HG02798 (cell line): ENCODE results near the gene GPS1.

Experiments
- ATAC-seq: cut with Tn5 transposase; IDR thresholded peaks from one replicate; pipeline ENCODE4 v1.9.1; 2021; ENCODE audit warnings: mild to moderate bottlenecking; ENCODE audit not compliant: unreplicated experiment, poor library complexity

GPS1 gene

DNA sequence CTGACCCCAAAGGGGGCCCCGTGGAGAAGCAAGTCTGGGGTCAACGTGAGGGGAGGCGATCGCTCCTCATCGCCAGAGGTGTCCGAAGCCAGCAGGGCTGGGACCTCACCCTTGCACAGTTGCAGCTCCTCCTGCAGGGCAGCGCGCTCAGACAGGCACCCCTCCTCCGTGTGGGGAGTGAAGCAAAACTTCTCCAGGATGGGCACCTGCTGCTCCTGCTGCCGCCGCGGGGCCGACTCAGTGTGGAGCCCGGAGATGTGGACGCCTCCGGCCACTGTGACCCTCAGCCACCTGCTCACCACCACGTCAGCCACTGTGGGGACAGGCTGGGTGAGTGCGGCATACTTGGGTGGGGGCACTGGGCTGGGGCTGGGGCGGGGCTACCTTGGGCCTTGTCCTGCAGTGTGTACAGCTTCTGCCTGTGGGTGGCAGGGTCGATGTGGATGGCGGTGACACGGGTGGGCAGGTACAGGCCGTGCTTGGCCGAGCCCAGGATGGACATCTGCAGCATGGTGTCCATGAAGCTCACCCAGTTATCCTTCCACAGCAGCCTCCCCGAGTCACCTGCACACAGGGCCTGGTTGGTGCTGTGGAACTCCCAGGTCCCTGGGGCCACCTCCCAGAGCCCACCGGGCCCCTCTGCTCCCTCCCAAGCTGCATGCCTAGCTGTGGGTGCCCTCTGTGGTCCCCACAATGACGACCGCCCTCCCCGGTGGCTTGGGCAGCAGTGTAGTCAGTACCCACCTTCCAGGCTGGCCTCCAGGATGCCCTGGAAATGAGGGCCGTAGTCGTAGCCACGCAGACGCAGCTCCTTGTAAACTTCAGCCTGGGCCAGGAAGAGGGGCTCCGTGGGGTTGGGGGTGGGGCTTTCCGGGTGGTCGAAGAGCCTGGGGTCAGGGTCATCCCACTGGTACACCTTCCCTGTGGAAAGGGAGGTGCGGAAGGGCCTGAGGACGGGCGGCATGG lies 35.5 kb downstream of the GPS1 start:
- ATAC-seq = no peak

DNA sequence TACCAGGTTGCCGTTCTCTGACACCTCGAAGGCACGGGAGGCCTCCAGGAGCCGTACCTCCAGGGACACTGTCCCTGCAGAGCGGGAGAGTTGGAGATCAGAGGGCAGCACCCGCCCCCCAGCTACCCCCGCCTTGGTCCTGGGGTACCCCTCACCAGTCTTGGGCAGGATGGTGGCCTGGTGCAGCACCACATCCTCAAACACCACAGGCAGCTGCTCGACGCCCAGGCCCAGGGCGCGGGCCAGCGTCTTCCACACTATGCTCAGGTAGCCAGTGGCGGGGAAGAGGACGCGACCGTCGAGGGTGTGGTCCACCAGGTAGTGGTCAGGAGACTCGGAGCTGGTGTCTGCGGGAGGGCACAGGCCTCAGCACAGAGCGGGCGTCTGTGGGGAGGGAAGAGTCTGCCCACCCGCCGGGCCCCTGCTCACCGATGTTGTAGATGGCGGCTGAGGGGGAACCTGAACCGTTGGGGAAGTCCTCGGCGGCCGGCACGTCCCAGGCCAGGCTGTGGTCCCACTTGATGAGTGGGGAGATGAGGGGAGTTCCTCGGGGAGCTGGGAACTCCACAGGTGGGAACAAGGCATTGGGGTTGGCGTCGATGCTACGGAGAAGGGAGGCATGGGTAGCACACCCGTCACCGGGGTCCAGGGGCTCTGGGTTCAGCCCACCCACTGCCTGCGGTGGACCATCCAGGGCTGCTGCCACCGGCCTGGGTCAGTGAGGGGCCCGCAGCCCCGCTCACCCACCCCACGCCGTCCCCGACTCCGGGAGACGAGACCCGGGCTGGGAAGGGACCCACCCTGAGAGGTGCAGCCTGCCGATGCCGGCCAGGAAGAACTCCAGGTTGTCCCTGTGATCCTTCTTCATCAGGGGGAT lies 36.5 kb downstream of the GPS1 start:
- ATAC-seq = no peak

DNA sequence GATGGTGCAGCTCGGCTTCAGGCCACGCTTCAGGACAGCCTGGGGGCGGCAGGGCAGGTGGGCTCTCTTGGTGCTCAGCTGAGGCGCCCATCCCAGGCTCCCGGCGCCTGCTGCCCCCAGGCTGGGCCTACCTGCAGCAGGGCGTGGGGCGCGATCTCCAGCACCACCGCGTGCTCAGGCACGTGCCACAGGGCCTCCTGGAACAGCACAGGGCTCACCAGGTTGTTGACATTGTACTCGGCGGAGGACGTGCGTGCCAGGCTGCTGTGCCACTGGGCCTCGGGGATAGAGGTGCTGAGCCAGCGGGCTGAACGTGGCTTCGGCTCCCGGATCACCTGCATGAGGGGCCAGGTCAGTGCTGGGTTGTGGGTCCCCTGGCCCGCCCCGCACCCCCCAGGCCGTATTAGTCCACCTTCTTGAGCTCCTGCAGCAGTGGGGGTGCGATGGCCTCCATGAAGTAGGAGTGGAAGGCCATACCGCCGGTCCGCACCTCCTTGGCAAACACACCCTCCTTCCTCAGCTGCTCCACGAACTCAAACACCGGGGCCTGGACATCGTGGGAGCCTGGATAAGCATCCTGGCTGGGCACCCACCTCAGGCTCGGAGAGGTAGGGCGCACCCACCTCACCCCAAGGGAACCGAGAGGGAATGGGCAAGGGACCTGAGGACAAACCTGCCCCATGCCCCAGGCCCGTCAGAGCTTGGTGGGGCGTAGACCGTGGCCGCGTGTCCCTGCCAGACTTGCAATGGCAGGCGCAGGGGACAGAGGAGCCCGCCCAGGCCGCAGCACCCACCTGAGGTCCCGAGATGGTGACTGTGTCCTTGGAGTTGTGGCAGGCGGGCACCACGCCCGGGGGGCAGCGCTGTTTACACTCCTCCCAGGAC lies 37.4 kb downstream of the GPS1 start:
- no peak for ATAC-seq

DNA sequence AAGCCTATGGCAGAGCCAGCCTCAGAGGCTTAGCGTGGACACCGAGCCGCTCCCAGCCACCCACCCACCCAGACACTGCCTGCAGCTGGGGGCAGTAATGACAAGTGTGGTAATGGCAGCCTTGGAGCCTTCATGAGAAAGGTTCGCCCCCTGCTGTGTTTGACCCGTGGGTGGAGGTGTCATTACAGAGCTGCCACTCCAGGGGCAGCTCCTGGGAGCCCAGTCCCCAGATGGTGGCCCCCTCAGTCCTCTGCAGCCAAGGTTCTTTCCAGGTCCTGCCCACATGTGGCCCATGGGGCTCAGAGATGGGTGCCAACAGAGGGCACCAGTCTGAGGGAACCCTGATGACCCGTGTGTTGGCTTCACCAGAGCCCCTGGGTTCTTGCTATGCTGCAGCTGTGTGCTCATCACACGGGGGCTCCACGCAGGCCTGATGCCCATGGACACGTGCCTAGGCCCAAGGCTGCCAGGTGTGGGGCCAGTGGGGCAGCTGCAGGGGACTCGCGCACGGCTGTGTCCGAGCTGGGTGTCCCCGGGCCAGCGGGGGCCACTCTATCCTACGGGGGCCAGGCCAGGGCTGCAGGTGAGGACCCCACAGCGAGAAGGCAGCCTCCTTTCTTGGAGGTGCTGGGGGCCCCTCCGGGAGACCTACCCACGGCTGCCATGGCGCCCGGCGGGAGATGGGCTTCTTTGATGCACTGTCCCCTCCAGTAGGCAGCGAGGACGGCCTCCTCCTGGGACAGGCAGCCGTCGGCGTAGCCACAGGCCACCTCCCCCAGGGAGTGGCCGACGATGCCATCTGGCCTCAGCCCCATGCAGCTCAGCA lies 38.2 kb downstream of the GPS1 start:
- no peak for ATAC-seq

DNA sequence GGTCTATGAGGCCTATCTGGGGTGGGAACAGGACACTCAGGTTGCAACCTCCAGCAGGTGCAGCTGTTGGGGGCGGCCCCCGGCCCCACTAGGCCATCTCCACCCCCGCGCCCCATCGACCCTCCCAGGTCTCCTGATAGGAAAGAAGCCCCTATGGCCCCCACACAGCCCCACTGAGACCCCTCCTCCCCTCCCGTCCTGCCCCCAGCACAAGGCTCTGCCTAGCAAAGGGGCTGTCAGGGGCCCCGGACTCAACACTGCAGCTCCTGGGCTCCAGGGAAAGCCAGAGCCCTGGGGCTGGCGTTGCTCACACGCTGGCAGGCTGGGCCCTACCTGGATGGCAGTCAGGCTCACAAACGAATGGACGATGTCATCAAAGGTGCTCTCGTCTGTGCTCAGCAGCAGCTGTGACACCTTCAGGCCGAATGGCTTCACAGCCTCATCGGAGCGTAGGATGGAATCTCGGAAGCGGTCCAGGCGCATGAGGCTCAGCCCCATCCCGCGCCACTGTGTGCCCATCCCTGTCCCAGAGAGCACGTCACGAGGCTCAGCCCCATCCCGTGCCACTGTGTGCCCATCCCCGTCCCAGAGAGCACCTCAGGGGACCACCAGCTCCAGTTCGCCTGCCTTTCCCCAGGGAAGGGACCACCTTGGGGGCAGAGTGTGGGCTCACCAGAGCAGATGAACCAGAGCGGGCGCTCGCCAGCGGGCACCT lies 39.0 kb downstream of the GPS1 start:
- ATAC-seq = no peak

DNA sequence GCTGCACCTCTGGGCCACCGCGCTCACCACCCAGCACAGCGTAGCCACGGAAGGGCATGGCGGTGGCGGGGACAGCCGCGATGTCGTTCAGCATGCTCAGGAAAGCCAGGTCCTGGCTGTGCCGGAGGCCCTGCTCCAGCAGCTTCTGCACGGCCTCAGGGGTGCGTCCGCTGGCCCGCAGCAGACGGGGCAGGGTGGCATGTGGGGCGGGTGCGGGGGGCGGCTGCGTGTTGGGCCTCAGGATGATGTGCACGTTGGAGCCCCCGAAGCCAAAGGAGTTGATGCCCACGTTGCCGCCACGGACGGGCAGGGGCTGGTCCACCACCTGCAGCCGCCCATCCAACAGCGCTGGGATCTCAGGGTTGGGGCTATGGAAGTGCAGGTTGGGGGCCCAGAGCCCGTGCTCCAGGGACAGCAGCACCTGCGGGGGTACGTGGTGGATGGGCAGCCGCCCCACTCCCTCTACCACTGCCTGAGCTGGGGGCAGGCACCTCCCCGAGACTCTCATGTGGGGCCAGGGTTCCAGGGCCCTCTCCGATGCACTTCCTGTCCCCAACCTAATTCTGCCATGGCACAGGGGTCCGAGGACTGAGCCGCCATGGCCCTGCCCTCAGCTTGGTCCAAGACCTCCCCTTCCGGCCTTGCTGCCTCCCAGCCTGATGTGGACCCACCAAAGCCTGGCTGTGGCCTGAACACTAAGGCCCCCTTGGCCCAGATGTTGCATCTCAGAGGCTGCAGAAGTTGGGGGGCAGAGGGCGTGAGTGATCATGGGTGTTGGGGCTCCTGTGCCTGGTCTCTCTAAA lies 39.8 kb downstream of the GPS1 start:
- ATAC-seq = no peak

DNA sequence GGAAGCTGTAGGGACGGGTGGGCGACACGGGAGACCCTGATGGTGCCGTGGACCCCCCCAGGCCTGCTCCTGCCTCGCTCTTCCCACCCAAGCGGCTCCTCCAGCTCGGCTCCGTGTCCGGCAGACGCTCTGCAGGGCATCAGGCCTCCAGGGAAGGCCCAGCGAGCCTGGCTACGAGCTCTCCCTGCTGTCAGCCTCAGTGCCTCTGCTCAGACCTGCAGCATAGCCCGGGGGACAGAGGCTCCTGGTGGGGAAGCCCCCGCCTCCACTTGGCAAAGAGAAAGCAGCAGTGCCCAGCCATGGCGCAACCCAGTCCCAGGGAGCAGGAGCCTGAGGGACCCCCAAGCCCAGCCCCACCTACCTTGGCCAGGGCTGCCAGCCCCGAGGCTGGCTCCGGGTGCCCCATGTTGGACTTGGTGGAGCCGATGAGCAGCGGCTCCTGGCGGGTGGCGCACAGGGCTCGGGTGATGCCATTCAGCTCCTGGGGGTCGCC lies 40.4 kb downstream of the GPS1 start:
- no peak for ATAC-seq

DNA sequence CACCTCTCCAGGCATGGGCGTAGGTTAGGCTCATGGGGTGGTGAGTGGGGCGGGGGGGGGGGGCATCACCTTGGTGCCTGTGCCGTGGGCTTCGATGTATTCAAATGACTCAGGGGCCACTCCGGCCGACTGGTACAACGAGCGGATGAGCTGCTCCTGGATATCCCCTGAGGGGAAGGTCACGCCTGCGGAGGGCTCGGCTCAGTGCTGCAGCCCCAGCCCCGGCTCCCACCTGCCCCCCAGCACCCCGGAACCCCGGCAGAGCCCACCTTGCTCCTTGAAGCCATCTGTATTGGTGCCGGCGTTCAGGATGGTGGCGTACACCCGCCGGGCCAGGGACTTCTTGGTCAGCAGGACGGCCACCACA lies 40.9 kb downstream of the GPS1 start:
- no peak for ATAC-seq

DNA sequence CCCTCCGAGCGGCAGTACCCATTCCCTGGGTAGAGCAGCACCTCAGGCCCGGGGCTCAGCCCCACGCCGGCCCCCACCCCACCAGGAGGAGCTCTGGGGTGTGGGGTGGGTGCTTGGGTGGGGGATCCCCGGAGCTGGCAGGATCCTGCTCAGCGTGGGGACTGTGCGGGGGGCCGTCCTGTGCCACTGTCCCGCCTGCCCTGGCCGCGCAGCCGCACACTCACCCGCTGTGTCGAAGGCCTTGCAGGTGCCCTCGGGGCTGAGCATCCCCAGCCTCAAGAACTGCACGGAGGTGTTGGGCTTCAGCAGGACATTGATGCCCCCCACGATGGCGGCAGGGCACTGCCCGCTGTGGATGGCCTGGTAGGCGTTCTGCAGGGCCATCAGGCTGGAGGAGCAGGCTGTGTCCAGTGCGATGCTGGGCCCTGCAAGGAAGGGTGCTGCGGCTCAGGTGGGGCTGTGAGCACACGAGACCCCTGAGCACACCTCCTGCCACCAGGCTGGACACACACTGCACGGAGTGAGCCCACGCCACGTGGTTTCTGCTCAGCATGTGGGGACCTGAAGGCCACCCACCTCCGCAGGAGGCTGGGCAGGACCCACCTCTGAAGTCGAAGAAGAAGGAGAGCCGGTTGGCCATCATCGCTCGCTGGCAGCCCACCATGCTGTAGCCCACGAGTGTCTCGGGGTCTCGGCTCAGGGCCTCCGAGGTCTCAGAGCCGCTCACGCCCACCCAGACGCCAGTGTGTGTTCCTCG lies 41.5 kb downstream of the GPS1 start:
- no peak for ATAC-seq

DNA sequence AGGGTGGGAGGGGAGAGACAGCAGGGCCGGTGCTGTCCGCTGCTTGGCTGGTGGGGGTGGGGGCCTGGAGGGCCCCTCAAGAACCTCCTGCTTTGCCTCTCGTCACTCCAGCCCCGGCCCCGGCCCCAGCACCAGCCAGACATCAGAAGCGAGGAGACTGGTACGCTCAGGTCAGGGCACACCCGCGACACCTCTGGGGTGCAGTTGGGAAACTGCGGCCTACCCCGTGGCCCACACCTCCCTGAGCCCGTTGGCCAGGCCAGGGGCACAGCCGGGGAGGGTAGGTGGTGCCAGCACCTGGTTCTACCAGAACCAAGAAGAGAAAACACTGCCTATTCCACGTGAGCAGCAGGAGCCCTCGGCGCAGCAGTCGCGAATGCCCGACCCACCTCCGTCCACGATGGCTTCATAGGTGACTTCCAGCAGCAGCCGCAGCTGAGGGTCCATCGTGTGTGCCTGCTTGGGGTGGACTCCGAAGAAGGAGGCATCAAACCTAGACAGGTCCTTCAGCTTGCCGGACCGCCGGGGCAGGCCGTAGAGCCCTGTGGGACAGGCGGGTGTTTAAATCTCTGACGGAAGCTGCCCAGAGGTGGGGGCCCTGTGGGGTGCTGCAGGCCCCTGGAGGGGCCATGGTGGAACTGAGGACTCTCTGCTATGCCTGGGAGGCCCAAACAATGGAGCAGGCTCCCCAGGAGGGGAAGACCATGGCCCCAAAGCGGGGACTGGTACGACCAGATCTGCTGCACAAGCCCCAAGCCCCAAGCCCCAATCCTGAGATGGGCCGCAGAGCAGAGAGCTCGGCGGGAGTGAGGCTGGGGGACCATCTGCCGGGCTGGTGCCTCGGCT lies 43.5 kb downstream of the GPS1 start:
- no peak for ATAC-seq

DNA sequence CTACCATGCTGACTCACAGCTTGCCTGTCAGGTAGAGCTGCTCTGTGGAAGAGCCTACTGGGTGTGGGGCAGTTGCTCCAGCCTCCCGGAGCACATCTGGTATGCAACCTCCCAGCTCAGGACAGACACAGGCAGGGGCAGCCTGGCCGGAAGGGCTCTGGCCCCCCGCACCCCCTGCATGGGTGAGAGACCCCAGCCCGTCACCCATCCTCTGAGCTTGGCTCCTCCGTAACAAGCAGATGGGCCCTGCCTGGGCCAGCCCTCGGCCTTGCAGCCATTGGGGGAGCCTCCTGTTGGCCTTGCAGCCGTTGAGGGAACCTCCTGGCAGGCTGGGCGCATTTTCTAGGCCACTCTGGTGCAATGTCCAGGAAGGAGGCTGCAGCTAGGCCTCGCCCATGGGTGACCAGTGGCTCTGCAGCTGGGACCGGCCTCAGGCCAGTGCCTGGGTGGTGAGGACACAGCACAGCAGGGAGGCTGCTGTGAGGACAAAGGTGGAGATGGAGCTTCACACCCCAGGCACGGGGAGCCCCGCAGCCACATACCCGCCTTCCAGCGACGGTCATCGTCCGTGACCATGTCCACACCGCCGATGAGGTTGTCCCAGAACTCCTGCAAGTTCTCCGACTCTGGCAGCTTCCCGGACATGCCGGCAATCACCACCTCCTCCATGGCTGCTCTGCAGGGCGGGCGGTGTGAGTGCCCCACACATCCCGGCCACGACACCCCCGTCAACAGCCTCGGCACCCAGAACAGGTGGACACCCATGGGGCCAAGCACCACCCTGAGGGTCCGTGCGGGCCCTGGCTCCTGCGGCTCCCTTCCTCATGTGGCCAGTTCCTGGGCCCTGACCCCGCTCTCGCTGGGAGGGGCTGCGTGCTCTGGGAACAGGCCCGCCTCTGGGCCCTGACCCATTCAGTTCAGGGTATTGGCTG lies 44.3 kb downstream of the GPS1 start:
- ATAC-seq = no peak

DNA sequence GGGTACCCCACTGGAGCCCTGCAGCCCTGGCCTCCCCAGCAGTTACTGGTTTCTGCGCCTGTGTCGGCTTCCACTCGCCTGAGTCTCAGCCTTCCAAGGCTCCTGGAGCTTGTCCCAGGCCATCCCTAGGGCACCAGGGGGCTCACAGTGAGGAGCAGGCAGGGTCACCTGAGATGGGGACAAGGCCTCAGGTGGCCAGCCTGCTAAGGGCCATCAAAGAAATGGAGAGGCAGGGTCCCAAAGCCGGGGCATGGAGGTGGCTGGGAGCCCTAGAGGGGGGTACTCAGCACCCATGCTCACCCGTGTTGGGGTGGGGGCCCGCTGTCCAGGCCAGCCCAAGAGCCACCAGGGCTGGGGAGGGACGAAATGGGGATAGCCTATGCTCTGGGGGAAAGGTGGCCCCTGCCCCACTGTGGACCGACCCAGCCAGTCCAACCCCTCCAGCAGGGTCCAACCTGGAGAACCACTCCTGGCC lies 45.0 kb downstream of the GPS1 start:
- no peak for ATAC-seq

DNA sequence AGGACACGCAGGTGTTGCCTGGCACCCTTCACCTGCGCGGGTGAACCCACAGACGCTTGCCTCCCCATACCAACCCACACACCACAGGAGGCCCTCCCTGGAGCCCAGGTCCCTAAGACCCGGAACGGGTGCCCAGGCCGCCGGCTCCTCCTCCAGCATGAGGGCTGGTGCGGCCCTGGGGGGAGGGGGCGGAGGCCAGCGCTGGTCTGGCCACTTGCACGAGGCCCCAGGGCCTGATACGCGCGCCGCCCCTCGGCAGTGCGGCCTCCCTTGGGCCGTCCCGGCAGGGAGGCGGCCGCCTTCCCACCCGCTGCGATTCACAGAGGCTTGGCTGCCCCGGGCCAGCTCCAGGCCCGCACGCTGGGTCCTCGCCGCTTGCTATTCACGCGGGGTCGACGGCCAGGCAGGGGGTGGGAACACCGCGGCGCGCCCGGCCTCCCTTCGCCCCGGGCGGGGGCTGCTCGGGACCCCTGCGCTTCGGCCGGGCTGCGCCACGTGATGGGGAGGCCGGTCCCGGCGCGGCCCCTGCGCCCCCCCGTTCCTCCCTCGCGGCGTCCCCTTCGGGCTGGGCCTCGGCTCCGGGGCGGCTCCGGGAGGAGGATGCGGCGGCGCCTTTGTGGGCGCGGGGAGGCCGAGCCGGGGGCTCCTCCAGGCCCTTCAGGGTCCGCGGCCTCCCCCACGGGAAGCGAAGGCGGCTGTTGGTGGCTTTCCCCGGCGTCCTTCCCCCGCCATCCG lies 45.7 kb downstream of the GPS1 start:
- ATAC-seq = no peak

DNA sequence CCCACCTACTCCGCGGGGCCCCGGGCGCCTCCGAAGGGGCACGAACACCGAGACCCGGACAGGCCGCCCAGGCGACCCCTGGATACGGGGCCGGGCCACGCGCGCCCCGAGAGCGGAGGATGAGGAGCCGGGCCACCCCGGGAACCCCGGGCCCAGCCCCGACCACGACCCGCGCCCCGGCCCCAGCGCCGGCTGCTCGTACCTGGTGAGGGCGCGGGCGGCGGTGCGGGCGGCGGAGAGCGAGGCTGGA lies 46.1 kb downstream of the GPS1 start:
- no peak for ATAC-seq
